ENCODE data around the gene PHACTR2.

The PHACTR2 gene

GRCh38 chr6:143694560-143694959, 16.8 kb downstream of the PHACTR2 start:
- H3K4me1 ChIP-seq (ENCODE audit: insufficient read depth, low read length), result no peaks in the 10 kb centered on the region
- H3K9ac ChIP-seq (ENCODE audit: low read depth, low read length), result no peak overlapping the region

DNA sequence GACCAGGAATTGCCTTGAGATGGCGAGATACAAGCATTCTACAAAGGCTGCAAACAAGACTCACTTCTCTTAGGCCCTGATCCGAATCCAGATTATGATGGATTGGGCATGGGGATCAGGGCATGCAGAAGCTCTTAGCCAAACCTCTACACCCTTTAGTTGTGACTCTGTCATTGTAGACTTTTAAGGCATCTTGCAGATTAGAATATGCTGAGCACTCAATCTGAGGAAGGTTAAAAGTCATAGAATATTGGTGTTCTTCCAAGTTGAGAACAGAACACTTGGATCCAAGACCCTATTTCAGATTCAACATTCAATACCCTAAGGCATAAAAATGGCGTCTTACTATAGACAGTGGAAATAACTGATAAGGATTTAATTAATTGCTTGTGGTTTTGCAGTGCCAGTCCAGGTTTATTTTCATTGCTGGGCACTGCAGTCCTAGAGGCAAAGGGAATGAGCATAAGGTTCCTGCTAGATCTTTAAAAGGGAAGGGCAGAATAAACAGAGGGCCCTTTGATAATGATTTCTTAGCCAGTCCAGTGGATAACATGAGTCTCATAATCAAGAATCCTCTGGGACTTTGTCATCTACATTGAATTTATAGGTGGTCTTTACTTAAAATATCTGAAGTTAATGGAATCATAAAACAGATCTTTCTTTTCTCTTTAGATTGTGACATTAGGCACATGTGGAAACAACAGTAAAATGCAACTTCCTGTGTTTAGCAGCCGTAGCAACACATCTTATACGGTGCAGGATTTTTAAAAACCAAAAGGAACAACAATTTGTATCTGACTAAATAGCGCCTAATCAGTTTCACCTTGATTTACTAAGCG, 17.6 kb downstream of the PHACTR2 start:
- DNase-seq (no peak), ATAC-seq (ENCODE audit: insufficient read depth, low read depth) (no peak)
- Histone ChIP-seq H3K4me1 (ENCODE audit: insufficient read depth, low read length) (no peaks in the 10 kb centered on the region), H3K4me3 (ENCODE audit: low read depth in 1 of 2, low read length in 2 of 2) (no peak overlapping the region), H3K36me3 (ENCODE audit: insufficient read depth, low read length) (no peaks in the 10 kb centered on the region), H3K27me3 (ENCODE audit: insufficient read depth, low read length, poor library complexity) (no peaks in the 10 kb centered on the region), H3K4me2 (ENCODE audit: insufficient read depth, low read length) (no peak overlapping the region), H3K9ac (ENCODE audit: low read depth, low read length) (no peak overlapping the region), H4K20me1 (ENCODE audit: insufficient read depth, low read length) (no peaks in the 10 kb centered on the region), H2AFZ (ENCODE audit: low read depth, low read length) (no peak overlapping the region), H3K9me3 (ENCODE audit: insufficient read depth, low read length, severe bottlenecking) (no peaks in the 10 kb centered on the region), H3K27ac (ENCODE audit: low read length) (no peak overlapping the region), H3K79me2 (ENCODE audit: insufficient read depth, low read length) (no peaks in the 10 kb centered on the region)
- TF ChIP-seq EZH2 (IDR thresholded peaks at IDR 0.05; ENCODE audit: borderline replicate concordance, low read depth, low read length, severe bottlenecking) (no peak), CTCF (IDR thresholded peaks at IDR 0.05; ENCODE audit: borderline replicate concordance, extremely low read depth, low read length, poor library complexity, severe bottlenecking) (no peak)

More at GRCh38 chr6:143694560-143694959, 16.8 kb downstream of the PHACTR2 start:
- Histone ChIP-seq H3K36me3 (ENCODE audit: insufficient read depth, low read length) (no peaks in the 10 kb centered on the region), H2AFZ (ENCODE audit: low read depth, low read length) (no peak overlapping the region), H3K79me2 (ENCODE audit: insufficient read depth, low read length) (no peaks in the 10 kb centered on the region), H3K27me3 (ENCODE audit: insufficient read depth, low read length, poor library complexity) (peaks cover 3% of the 10 kb centered on the region), H3K4me3 (ENCODE audit: low read depth in 1 of 2, low read length in 2 of 2) (no peak overlapping the region), H3K27ac (ENCODE audit: low read length) (no peak overlapping the region), H3K9me3 (ENCODE audit: insufficient read depth, low read length, severe bottlenecking) (no peaks in the 10 kb centered on the region), H3K4me2 (ENCODE audit: insufficient read depth, low read length) (no peak overlapping the region), H4K20me1 (ENCODE audit: insufficient read depth, low read length) (no peaks in the 10 kb centered on the region)
- TF ChIP-seq CTCF (IDR thresholded peaks at IDR 0.05; ENCODE audit: borderline replicate concordance, extremely low read depth, low read length, poor library complexity, severe bottlenecking) (no peak), EZH2 (IDR thresholded peaks at IDR 0.05; ENCODE audit: borderline replicate concordance, low read depth, low read length, severe bottlenecking) (no peak)
- DNase-seq (no peak), ATAC-seq (ENCODE audit: insufficient read depth, low read depth) (no peak)

- Histone ChIP-seq H2AFZ (ENCODE audit: low read depth, low read length) (no peak overlapping the region), H3K9me3 (ENCODE audit: insufficient read depth, low read length, severe bottlenecking) (no peaks in the 10 kb centered on the region), H3K79me2 (ENCODE audit: insufficient read depth, low read length) (no peaks in the 10 kb centered on the region), H3K27ac (ENCODE audit: low read length) (no peak overlapping the region), H4K20me1 (ENCODE audit: insufficient read depth, low read length) (no peaks in the 10 kb centered on the region), H3K4me1 (ENCODE audit: insufficient read depth, low read length) (no peaks in the 10 kb centered on the region), H3K27me3 (ENCODE audit: insufficient read depth, low read length, poor library complexity) (no peaks in the 10 kb centered on the region), H3K4me2 (ENCODE audit: insufficient read depth, low read length) (no peak overlapping the region), H3K4me3 (ENCODE audit: low read depth in 1 of 2, low read length in 2 of 2) (no peak overlapping the region), H3K9ac (ENCODE audit: low read depth, low read length) (no peak overlapping the region), H3K36me3 (ENCODE audit: insufficient read depth, low read length) (no peaks in the 10 kb centered on the region)
- DNase-seq, result no peak
- no peak for TF ChIP-seq EZH2 (IDR thresholded peaks at IDR 0.05; ENCODE audit: borderline replicate concordance, low read depth, low read length, severe bottlenecking)
- TF ChIP-seq CTCF (IDR thresholded peaks at IDR 0.05; ENCODE audit: borderline replicate concordance, extremely low read depth, low read length, poor library complexity, severe bottlenecking), result no peak
- ATAC-seq (ENCODE audit: insufficient read depth, low read depth), result no peak
These were observed 18.4 kb downstream of the PHACTR2 start for GRCh38 chr6:143695969-143696663.
